Fibroblast of mammary gland (primary cell): ENCODE results near the gene SUCLG2.

Experiments
- DNase-seq: peaks from one replicate; pipeline ENCODE4 v3.0.0-alpha.2; 2010; ENCODE audit warnings: low read depth
- H3K4me3 ChIP-seq: 2 replicates; pipeline ENCODE4 v1.5.1; 2011; ENCODE audit warnings: low read depth, mild to moderate bottlenecking, low read length, moderate library complexity; ENCODE audit not compliant: control insufficient read depth
- TF ChIP-seq, protein P1 (sequence below): conservative IDR thresholded peaks from 2 replicates; pipeline ENCODE4 v1.5.1; 2011; ENCODE audit warnings: low read depth, low read length, inconsistent platforms; ENCODE audit not compliant: control insufficient read depth, insufficient read depth

Gene SUCLG2

GRCh38 chr3:67605377-67605776 is 49.0 kb downstream of the SUCLG2 start:
- DNase-seq = peak; percentile 81

GRCh38 chr3:67602816-67603215 is 51.6 kb downstream of the SUCLG2 start:
- no peak overlapping the region for H3K4me3 ChIP-seq
- TF ChIP-seq, protein P1, sequence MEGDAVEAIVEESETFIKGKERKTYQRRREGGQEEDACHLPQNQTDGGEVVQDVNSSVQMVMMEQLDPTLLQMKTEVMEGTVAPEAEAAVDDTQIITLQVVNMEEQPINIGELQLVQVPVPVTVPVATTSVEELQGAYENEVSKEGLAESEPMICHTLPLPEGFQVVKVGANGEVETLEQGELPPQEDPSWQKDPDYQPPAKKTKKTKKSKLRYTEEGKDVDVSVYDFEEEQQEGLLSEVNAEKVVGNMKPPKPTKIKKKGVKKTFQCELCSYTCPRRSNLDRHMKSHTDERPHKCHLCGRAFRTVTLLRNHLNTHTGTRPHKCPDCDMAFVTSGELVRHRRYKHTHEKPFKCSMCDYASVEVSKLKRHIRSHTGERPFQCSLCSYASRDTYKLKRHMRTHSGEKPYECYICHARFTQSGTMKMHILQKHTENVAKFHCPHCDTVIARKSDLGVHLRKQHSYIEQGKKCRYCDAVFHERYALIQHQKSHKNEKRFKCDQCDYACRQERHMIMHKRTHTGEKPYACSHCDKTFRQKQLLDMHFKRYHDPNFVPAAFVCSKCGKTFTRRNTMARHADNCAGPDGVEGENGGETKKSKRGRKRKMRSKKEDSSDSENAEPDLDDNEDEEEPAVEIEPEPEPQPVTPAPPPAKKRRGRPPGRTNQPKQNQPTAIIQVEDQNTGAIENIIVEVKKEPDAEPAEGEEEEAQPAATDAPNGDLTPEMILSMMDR = no peak
- DNase-seq = no peak

More at GRCh38 chr3:67605377-67605776, 49.0 kb downstream of the SUCLG2 start:
- no peak overlapping the region for H3K4me3 ChIP-seq
- TF ChIP-seq, protein P1 = peak; percentile 68

DNA sequence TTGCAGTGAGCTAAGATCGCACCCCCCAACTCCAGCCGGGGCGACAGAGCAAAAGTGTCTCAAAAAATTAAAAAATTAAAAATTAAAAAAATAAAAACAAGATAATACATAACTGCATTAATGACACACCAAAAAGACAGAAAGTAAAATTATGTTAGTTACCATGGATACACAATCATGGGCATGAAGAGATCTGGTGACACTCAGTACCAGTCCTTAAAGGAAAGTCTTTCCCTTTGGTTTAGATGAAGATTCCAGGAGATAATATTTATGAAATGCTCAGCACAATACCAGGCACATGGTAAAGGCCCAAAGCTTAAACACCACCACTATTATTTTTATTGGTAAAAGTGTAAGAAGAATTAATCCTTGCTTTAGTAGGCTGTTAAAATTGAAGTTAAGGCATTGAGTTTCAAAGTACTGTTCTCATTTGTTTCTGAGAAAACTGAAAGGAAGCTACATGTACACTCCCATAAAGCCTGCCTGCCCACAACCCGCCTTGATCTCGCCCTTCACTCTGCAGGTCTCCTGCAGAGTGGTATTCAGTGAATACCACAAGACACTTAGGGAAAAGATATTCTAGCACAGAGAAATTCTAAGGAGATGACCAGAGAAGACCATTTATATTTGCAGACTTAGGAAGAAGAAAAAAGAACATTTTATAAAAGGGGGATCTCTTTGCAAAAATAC is 52.3 kb downstream of the SUCLG2 start:
- TF ChIP-seq, protein P1 = no peak
- no peak overlapping the region for H3K4me3 ChIP-seq
- no peak for DNase-seq

- TF ChIP-seq, protein P1 = no peak
- H3K4me3 ChIP-seq = no peak overlapping the region
- peak; percentile 47 for DNase-seq
Observed at GRCh38 chr3:67601385-67601784, 53.0 kb downstream of the SUCLG2 start.

GRCh38 chr3:67599821-67600220 is 54.6 kb downstream of the SUCLG2 start:
- TF ChIP-seq, protein P1 = no peak
- H3K4me3 ChIP-seq = no peak overlapping the region
- no peak for DNase-seq

GRCh38 chr3:67598814-67599556 is 55.4 kb downstream of the SUCLG2 start:
- DNase-seq = no peak
- TF ChIP-seq, protein P1 = no peak
- no peak overlapping the region for H3K4me3 ChIP-seq

GRCh38 chr3:67595424-67595823 is 59.0 kb downstream of the SUCLG2 start:
- DNase-seq = no peak
- H3K4me3 ChIP-seq = no peak overlapping the region
- TF ChIP-seq, protein P1 = no peak
